NCI-H446 treated with DMSO at 0.1 percent for 48 hours (cell line): ENCODE results near the gene PIK3CB.

Experiments used
- DNase-seq: peaks from one replicate; lab custom pipeline; 2025; lab: John Stamatoyannopoulos, UW

The PIK3CB gene

GRCh38 chr3:138834596-138835396 is at the start of gene PIK3CB:
Gene PIK3CB (minus strand): TSS chr3:138834928. CDS start chr3:138759343, 75,585 bp downstream.
- DNase-seq: peak; percentile 82

DNA sequence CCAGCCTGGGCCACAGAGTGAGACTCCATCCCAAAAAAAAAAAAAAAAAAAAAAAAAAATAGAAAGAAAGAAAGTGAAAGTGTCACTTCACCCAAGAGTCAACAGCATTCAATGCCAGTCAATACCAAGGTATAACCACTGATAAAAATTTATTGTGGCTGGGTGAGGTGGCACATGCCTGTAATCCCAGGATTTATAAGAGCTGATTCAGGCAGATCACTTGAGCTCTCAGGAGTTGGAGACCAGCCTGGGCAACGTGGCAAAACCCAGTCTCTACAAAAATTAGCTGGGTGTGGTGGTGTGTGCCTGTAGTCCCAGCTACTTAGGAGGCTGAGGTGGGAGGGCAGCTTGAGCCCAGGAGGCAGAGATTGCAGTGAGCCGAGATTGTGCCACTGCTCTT is 46.5 kb upstream of the PIK3CB start:
- DNase-seq: no peak

DNA sequence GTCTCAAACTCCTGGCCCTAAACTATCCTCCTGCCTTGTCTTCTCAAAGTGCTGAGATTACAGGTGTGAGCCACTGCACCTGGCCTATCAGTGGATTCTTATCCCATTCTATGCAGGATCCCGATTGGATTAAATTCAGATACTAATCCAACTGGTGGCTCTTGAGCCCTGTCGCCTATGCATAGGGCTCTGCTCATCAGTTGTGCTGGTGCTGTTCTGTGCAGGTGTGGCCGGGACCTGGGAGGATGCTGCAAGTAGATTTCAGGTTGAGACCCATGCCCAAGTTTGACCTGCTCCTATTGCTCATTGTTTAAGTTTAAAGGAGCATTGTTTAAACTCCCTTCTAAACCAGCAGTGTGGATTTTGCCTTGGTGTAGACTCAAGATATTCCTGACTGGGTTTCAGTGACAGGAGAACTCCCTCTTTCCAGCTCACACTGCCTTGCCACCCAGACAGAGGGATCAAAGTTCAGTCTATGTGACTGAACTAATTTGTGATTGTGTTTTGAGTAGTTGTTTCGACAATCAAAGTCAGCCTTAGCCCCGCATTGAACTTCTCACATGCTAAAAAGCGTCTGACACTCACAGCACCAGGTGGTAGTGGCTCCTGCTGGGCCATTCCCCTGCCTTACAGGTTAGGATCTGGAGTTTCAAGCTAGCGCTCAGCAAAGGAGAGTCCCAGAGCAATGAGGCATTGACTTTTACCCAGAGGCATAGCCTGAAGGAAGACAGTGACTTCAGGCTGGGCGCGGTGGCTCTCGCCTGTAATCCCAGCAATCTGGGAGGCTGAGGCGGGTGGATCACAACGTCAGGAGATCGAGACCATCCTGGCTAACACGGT is 45.0 kb upstream of the PIK3CB start:
- no peak for DNase-seq

DNA sequence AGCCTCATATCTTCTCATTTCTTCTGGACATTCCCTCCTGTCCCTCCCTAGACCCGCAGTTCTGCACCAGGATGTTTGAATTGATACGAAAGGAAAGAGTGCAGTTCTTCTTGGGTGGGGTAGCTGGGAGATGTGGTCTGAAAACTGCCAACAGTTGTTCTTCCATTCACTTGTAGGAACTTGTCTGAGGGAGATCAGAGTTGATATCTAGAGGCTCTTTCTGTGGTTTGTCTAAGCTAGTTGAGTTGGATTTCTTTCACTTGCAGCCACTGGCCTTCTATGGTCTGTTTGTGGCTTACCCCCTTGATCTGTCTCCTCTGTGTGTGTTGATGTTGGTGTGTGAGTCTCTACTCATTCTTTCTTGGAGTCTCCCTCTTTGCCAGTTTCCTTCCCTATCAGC is 42.5 kb upstream of the PIK3CB start:
- no peak for DNase-seq

DNA sequence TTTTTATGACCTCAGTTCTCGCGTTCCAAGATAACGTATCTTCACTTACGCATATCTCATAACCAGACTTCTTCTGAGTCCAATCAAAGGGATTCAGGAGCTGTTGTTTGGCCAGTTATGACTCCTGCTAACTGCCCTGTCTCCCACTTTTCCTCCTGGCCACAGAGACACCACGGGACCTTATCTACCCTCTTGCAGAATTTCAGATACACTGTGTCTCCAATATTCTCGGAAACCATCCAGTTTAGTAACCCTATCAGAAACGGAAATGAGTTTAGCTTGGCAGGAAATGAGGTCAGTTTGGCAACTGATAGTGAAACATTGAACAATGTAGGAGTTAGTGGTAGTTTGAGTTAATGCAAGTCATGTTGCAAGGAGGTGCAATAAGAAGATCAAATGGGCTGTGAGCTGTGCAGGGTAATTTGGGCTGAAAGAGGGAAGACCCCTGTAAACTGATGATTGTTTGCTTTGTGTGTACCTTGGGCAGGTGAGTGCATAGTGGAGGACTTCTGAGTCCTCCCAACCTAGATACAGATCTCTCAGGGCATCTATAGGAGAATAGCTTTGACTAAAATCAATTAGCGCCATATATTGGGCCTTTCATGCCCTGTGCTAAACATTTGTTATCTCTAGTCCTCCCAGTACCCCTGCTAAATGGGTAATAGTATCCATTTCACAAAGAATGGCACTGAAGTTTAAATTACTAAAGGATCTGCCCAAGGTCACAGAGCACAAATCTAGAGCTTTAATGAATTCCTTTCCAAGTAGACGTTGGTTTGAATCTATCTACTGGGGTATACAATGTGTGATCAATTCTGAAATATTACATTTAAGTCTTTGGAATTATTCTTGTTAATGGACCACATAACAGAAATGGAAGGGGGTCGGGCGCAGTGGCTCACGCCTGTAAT is 41.3 kb upstream of the PIK3CB start:
- no peak for DNase-seq

DNA sequence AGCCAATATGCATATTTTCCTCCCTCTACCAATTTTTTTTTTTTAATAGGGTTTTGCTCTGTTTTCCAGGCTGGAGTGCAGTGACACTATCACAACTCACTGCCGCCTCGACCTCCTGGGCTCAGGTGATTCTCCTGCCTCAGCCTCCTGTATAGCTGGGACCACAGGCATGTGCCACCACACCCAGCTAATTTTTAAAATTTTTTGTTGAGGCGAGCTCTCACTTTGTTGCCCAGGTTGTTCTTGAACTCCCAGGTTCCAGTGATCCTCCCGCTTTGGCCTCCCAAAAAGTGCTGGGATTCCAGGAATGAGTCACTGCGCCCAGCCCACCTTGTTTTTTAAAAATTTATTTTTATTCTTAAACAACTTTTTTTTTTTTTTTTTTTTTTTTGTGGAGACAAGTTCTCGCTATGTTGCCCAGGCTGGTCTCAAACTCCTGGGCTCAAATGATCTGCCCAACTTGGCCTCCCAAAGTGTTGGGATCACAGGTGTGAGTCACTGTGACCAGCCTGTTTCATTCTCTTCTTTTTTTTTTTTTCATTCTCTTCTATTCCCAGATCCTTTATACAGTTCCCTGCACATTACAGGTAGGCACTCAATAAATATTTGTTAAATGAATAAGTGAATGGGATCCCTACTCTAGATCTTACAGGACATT is 40.5 kb upstream of the PIK3CB start:
- DNase-seq: no peak

DNA sequence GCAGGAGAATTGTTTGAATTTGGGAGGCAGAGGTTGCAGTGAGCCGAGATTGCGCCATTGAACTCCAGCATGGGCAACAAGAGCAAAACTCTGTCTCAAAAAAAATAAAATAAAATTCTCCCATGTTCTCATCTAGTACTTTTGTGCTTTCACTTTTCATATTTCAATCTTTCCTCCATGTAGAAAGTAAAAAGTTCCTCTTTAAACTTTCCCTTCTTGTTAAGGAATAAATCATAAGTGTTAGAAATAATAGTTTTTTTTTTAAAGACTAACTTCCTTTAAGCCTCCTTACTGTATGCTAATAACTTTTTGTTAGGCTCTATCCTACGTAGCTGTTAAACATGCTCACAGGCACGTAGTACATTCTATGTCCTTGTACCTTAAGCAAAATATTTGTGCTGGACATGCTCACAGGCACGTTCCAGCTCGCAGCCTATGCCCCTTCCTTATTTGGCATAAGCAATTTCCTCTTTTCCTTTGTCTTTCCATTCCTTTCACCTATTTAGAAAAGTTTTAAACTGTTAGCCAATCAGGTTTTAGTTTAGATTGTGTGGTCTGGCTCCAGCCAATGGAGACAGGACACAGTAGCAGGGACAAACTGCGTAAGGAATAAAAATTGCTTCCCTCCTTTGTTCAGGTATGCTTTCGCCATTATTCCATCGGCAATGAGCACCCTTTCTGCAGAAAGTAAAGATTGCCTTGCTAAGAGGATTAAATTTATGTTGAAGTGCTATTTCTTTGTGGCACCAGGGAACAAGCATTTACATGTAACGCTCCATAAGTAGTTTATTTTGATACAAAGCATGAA is 38.9 kb upstream of the PIK3CB start:
- DNase-seq: no peak

DNA sequence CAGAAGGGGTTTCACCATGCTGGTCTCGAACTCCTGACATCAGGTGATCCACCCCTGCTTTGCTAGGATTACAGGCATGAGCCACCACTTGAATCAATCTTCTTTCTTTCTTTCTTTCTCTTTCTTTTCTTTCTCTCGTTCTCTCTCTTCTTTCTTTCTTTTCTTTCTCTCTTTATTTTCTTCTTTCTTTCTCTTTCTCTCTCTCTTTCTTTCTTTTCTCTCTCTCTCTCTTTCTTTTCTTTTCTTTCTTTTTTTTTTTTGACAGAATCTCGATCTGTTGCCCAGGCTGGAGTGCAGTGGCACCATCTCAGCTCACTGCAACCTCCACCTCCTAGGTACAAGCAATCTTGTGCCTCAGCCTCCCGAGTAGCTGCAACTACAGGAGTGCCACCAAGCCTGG is 37.9 kb upstream of the PIK3CB start:
- no peak for DNase-seq

DNA sequence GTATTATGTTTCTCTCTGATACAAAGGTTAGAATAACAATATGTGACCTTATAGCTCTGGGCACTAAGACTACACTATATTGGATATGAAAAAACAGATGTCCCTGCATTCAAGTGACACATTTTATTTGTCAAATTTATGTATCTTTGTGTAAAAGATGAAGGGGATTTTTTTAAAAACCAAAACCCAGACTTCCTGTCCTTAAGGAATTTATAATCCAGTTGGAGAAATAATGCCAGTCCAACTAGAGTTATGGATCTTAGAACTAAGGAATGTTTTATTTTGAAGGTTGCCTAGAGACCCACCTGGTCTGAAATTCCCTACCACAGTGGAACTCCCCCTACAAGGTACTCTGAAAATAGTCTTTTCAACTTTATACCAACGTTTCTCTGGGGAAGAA is 33.3 kb upstream of the PIK3CB start:
- no peak for DNase-seq

- no peak for DNase-seq
Observed at GRCh38 chr3:138863776-138864113, 29.0 kb upstream of the PIK3CB start.

GRCh38 chr3:138862924-138863775 is 28.4 kb upstream of the PIK3CB start:
- peak; percentile 46 for DNase-seq

DNA sequence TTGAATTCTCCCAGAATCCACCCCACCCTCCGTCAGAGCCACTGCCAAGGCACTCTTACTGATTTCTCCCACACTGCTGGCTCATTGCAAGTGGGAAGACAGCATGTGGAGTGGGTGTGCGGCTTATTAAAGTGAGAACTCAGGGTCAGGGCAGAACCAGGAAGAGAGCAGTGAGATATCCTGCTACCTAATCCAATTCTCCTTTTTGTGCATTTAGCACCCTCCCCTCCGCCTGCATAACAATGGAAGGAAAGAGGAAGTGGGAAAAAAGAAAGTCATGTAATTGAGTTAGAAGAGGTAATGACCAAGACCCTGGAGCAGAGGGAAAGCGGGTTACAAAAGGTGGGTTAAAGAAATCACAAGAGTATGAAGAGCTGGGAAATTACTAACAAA is 27.8 kb upstream of the PIK3CB start:
- DNase-seq: no peak

- DNase-seq: peak; percentile 5
Observed at GRCh38 chr3:138861798-138862197, 27.1 kb upstream of the PIK3CB start.

- no peak for DNase-seq
Observed at GRCh38 chr3:138856799-138857198, 22.1 kb upstream of the PIK3CB start.

DNA sequence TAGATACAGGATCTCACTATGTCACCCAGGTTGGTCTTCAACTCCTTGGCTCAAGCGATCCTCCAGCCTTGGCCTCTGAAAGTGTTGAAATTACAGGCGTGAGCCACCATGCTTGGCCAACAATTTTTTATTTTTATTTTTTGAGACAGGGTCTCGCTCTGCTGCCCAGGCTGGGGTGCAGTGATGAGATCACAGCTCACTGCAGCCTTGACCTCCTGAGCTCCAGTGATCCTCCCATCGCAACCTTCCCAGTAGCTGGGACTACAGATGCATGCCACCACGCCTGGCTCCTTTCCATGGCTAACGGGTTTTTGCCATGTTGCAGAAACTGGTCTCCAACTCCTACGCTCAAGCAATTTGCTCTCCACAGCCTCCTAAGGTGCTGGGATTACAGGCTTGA is 20.2 kb upstream of the PIK3CB start:
- DNase-seq: no peak

DNA sequence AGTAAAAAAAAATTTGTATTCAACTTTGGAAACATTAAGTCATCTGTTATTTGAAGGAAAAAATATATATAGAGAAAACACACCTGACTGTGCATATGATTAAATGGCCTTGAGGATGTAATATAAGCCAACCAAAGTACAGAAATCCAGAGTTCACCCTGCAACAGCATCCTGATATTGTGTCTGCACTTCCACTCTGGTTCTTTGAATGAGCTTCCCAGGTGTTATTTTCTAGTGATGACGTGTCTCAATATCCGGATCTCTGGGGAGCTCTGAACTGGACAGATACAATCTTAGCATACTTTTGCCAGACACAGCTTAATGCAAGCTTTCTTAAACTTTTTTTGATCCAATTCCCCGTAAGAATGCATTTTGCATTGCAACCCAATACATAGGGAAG is 19.5 kb upstream of the PIK3CB start:
- DNase-seq: no peak

DNA sequence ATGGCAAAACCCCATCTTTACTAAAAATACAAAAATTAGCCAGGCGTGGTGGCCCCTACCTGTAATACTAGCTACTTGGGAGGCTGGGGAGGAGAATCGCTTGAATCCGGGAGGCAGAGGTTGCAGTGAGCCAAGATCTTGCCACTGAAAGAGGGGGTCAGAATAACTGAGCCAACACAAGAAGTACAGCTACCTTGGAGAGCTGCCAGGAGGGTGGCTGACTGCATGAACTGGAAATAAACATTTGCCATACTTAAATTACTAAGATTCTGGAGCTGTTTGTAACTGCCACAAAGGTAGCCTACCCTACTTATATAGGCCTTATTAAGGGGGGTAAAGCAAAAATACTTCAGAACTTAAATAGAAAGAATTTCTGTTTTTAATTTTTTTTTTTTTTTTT is 15.4 kb upstream of the PIK3CB start:
- peak; percentile 34 for DNase-seq

DNA sequence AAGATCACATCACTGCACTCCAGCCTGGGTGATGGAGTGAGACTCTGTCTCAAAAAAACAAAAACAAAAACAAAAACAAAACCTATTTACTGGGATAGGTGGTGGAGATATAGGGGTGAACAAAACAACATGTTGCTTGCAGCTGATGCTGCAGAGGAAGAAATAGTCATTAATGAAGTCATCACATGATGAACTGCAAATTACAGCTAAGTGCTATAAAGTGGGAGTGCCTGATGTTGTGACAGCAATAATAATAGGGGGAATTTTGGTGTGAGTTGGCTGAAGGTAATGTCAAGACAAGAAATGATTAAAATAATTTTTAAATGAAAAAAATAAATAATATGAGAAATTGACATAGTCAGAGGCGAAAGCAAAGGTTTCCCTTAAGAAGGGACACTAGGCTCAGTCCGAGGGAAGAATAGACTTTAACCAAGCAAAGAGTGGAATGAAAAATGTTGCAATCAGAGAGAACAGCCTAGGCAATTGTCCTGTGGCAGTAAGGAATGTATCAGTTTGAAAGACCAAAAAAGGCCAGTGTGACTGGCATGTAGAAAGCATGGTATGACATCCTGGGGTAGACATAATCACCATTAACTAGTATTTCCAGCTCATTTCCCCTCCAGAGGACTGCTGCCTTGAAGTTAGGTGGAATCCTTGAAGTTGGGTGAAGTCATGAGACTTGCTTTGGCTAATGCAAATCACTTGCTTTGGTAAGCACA is 14.7 kb upstream of the PIK3CB start:
- no peak for DNase-seq

DNA sequence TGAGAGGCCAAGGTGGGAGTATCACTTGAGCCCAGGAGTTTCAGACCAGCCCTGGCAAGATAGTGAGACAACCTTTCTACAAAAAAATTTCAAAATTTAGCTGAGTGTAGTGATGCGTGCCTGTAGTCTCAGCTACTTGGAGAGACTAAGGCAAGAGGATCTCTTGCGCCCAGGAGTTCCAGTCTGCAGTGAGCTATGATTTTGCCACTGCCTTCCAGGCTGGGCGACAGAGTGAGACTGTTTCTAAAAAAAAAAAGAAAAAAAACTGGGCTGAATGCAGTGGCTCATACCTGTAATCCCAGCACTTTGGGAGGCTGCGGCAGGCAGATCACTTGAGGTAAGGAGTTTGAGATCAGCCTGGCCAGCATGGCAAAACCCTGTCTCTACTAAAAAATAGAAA is 14.0 kb upstream of the PIK3CB start:
- no peak for DNase-seq
